Measurements from ENCODE around the gene CCDC187. TPM values are rescaled to one million over a fixed set of nuclear protein-coding genes. Genes with fewer than 3 reads are reported as not detected.

Gene CCDC187
- total RNA-seq, 2 experiments from 2014 or later: not detected

DNA sequence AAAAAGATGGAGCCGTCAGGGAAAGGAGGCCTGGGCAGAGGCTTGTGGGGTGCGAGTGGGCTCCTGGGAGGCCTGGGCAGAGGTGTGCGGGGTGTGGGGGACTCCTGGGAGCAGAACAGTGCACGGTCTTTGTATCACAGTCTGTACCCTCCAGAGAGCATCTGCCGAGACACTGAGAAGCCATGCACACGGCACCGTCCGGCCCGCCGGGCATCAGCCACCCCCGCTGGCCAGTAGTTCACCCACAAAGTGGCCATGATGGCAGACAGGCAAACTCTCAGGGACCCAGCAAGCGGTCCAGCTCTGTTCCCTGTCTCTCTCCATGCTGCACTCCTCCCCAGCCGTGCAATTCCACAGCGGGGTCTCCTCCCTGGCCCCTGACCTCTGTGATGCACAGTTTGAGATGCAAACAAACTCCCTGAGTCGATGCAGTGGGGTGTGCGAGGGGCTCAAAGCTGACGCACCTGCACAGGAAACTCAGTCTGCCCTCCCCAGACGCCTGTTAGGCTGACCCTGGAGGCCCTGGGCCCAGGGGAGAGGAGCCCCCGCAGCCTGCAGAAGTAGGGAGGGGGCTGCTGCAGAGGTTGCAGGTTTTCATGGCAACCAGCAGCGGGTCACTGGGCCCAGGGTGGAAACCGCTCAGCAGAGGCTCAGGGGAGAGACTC, 14.3 kb upstream of the CCDC187 start:
- DNase-seq (no peak), ATAC-seq (no peak)
- peaks cover 8% of the 10 kb centered on the region for H3K36me3 Mint-ChIP-seq
- peaks cover 16% of the 10 kb centered on the region for H3K9me3 Mint-ChIP-seq (ENCODE audit: low read depth)
- peaks cover 10% of the 10 kb centered on the region for H3K27me3 Mint-ChIP-seq
- no peak overlapping the region for H3K4me3 Mint-ChIP-seq
- CTCF ChIA-PET: no interaction called here
- H3K4me1 Mint-ChIP-seq: peaks cover 7% of the 10 kb centered on the region
- H3K27ac Mint-ChIP-seq: no peak overlapping the region

DNA sequence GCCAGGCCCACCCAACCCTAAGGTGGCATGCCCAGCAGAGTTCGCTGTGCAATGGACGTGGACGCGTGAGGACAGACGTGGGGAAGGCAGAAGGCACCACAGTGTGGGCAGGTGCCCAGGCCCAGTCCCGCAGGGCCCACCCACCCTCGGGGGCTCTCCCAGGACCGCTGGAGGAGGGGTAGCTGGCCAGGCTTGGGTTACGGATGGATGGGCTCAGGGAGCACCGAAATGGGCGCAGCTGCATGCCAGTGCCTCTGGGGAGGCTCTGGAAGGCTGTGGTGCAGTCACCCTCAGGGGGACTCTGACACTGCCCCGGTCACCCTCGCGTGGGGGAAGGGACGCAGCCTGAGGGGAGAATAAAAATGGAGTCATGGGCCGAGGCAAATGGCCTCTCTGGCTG, 13.8 kb upstream of the CCDC187 start:
- CTCF ChIA-PET: no interaction called here
- peaks cover 10% of the 10 kb centered on the region for H3K27me3 Mint-ChIP-seq
- ATAC-seq: no peak
- H3K4me1 Mint-ChIP-seq: peaks cover 7% of the 10 kb centered on the region
- H3K36me3 Mint-ChIP-seq: peaks cover 8% of the 10 kb centered on the region
- H3K27ac Mint-ChIP-seq: no peak overlapping the region
- no peak for DNase-seq
- no peak overlapping the region for H3K4me3 Mint-ChIP-seq
- peaks cover 16% of the 10 kb centered on the region for H3K9me3 Mint-ChIP-seq (ENCODE audit: low read depth)

DNA sequence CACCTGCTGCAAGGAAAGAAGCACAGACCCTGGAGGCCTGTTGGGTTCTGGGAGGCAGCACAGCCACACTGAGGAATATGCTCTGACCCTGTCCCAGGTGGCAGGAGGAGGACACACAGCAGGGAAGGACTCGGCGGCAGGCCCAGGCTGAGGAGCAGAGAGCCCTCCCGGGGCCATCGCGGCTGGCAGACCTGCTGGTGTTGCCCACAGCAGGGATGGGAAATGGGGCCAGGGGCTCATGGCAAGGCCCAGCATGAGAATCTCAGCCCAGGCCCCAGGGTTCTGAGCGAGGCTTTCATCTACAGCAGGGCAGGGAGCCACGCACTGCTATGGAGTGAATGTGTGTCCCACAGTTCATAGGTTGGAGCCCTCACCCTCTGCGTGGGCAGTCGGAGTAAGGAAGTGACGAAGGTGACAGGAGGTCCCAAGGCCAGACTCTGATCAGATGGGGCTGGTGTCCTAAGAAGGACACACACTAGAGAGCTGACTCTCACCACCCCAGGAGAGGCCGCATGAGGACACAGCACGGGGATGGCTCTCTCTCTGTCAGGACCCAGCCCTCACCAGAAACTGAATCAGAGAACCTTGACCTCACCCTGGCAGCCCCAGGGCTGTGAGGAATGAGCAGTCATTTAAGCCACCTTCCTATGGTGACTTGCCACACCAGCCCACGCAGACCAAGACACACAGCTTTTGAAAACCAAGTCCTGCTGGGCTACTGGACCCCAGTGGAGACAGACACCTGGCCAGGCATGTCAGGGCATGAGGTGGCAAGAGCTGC, 13.2 kb upstream of the CCDC187 start:
- Mint-ChIP-seq H3K36me3 (peaks cover 8% of the 10 kb centered on the region), H3K4me1 (peaks cover 7% of the 10 kb centered on the region), H3K4me3 (no peak overlapping the region), H3K27ac (no peak overlapping the region), H3K27me3 (peaks cover 6% of the 10 kb centered on the region), H3K9me3 (ENCODE audit: low read depth) (peaks cover 16% of the 10 kb centered on the region)
- no peak for ATAC-seq
- CTCF ChIA-PET: no interaction called here
- no peak for DNase-seq

DNA sequence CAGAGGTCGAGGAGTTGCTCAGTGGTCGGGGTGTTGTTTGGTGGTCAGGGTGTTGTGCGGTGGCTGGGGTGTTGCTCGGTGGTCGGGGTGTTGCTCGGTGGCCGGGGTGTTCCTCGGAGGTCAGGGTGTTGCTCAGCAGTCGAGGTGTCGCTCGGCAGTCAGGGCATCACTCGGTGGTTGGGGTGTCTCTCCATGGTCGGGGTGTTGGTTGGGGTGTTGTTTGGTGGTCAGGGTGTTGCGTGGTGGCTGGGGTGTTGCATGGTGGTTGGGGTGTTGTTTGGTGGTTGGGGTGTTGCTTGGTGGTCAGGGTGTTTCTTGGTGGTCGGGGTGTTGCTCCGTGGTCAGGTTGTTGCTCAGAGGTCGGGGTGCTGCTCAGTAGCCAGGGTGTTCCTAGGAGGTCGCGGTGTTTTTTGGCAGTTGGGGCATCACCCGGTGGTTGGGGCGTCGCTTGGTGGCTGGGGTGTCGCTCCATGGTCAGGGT, 12.4 kb upstream of the CCDC187 start:
- ATAC-seq: peak; percentile 31

DNA sequence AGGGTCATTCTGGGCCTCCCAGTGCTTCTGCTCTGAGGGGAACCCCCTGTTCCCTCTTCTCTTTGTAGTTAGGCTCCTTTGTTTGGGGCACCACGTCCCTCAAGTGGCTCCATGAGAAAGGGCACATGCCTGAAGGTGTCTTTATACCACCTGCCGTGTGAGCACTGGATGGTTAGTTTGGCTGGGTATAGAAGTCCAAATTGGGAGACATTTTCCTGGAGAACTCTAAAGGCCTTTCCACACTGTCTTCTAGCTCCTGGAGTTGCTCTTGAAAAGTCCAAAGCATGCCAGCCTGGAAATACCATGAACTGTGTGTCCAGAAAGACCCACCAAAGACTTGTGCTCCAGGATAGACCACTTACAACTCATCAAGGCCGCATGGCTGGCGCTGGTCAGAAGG, 11.1 kb upstream of the CCDC187 start:
- DNase-seq (no peak), ATAC-seq (no peak)
- CTCF ChIA-PET: interaction anchor here (1.4 kb wide), 1 partner anchor 48 kb away, joined by 3 read pairs; the partner anchor contains the start of gene DNLZ
- no peaks in the 10 kb centered on the region for H3K27me3 Mint-ChIP-seq
- H3K36me3 Mint-ChIP-seq: peaks cover 8% of the 10 kb centered on the region
- H3K27ac Mint-ChIP-seq: no peak overlapping the region
- H3K4me1 Mint-ChIP-seq: peaks cover 7% of the 10 kb centered on the region
- H3K9me3 Mint-ChIP-seq (ENCODE audit: low read depth): peaks cover 16% of the 10 kb centered on the region
- H3K4me3 Mint-ChIP-seq: no peak overlapping the region

More for the DNA sequence above, 12.4 kb upstream of the CCDC187 start:
- Mint-ChIP-seq H3K4me1 (peaks cover 7% of the 10 kb centered on the region), H3K36me3 (peaks cover 8% of the 10 kb centered on the region), H3K27me3 (peaks cover 5% of the 10 kb centered on the region), H3K27ac (peak overlapping the region; percentile 61), H3K4me3 (no peak overlapping the region), H3K9me3 (ENCODE audit: low read depth) (peaks cover 16% of the 10 kb centered on the region)
- CTCF ChIA-PET: no interaction called here
- DNase-seq: peak; percentile 44

DNA sequence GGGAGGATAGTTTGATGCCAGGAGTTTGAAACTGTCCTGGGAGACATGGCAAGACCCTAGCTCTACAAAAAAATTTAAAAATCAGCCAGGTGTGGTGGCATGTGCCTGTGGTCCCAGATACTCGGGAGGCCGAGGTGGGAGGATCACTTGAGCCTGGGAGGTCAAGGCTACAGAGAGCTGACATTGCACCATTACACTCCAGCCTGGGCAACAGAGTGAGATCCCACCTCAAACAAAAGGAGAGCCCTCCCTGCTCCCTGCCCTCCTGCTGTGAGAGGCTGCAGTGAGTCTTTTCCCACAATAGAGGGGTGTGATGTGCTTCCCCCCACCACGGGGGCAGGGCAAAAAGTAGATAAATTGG, 10.1 kb upstream of the CCDC187 start:
- Mint-ChIP-seq H3K4me1 (peaks cover 7% of the 10 kb centered on the region), H3K4me3 (no peak overlapping the region), H3K27ac (no peak overlapping the region), H3K9me3 (ENCODE audit: low read depth) (peaks cover 16% of the 10 kb centered on the region), H3K36me3 (peaks cover 8% of the 10 kb centered on the region), H3K27me3 (no peaks in the 10 kb centered on the region)
- DNase-seq (no peak), ATAC-seq (no peak)
- CTCF ChIA-PET: interaction anchor here (1.4 kb wide), 1 partner anchor 49 kb away, joined by 3 read pairs; the partner anchor contains the start of gene DNLZ

DNA sequence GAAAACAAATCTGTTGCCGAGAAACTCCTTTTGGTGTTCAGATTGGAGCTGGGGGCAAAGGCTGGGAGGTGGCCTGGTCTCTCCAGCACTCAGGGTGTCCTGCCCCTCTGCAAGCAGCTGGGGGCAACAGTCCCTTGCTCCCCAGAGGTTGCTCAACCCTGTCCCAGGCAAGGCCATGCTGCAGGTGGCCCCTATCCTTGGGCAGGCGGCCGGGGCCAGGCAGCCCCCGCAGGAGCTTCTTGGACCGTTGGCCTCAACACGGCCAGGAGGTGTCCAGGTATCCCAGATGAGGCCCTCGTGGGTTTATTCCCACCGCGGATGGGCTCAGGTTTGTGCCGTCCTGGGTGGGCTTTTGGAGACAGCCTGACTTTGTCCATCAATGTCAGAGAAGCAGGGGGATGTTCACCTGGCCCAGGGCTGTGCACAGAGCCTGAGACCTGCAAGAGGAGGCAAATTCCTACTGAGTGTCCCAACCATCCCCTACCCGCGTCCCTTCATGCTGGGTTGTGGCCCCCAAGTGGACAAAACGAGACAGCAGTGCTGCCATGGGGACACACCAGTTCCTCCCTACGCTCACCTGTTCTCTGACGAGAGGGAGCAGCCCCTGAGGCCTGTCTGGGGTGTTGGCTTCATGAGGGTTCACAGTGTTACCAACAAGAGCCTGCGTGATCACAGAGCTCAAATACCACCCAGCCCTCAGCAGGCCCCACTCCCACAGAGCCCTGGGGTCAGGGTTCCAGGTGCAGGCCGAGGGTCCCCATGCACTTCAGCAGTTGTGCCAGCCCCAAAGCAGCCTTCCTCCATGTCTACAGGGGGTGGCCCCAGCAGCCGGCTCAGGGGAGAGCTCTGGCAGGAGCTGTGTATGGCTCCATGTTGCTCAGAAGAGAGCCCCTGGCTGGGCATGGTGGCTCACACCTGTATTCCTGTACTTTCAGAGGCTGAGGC, 9.5 kb upstream of the CCDC187 start:
- peaks cover 8% of the 10 kb centered on the region for H3K36me3 Mint-ChIP-seq
- ATAC-seq (no peak), DNase-seq (no peak)
- no peaks in the 10 kb centered on the region for H3K27me3 Mint-ChIP-seq
- H3K4me3 Mint-ChIP-seq: no peak overlapping the region
- H3K27ac Mint-ChIP-seq: no peak overlapping the region
- peaks cover 7% of the 10 kb centered on the region for H3K4me1 Mint-ChIP-seq
- CTCF ChIA-PET: interaction anchor here (0.6 to 2.1 kb wide), 7 partner anchors 50 to 127 kb away, joined by 3 to 14 read pairs (median 3); partner anchors contain the start of gene DNLZ
- H3K9me3 Mint-ChIP-seq (ENCODE audit: low read depth): peaks cover 16% of the 10 kb centered on the region

DNA sequence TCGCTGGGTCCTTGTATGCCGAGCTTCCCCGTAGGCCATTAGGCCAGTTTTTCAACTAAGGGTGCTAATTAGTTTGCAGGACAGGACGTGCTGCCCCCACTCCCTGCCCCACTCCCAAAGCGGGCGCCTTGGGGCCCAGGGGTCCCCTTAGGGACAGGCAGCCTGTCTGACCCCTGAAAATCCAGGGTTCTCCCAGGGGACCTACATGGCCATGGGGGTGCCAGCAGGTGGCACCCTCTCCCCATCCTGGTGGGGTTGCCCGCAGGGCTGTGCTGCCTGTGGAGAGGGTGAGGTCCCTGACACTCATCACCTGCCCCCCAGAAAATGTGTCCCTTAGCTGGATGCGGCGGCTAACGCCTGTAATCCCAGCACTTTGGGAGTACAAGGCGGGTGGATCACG, 8.5 kb upstream of the CCDC187 start:
- peaks cover 8% of the 10 kb centered on the region for H3K36me3 Mint-ChIP-seq
- DNase-seq (peak; percentile 61), ATAC-seq (peak; percentile 60)
- H3K27me3 Mint-ChIP-seq: no peaks in the 10 kb centered on the region
- no peak overlapping the region for H3K4me3 Mint-ChIP-seq
- peaks cover 16% of the 10 kb centered on the region for H3K9me3 Mint-ChIP-seq (ENCODE audit: low read depth)
- CTCF ChIA-PET: interaction anchor here (0.6 to 2.1 kb wide), 6 partner anchors 51 to 128 kb away, joined by 3 to 14 read pairs (median 3); partner anchors contain the start of gene DNLZ
- peaks cover 7% of the 10 kb centered on the region for H3K4me1 Mint-ChIP-seq
- H3K27ac Mint-ChIP-seq: no peak overlapping the region

DNA sequence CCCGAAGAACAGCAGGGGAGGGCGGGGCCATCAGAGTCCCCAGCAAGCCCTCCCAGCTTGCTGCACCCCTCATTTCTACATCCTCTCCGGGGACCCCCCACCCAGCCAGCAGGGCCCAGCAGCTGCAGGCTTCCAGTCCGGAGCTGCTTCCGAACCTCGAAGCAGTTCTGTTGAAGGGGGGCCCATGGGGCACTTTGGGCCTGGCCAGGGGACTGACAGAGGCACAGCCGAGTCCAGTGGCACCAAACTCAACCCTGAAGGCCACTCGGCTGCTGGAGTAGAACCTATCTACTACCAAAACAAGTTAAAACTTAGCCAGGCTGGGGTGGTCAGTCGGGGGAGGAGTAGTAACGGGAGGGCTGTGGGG, 8.1 kb upstream of the CCDC187 start:
- H3K27me3 Mint-ChIP-seq: no peaks in the 10 kb centered on the region
- H3K4me3 Mint-ChIP-seq: no peak overlapping the region
- ATAC-seq (no peak), DNase-seq (no peak)
- no peak overlapping the region for H3K27ac Mint-ChIP-seq
- H3K9me3 Mint-ChIP-seq (ENCODE audit: low read depth): peaks cover 16% of the 10 kb centered on the region
- CTCF ChIA-PET: interaction anchor here (1.7 to 2.1 kb wide), 2 partner anchors 51 to 96 kb away, joined by 5 to 14 read pairs; partner anchors contain the start of gene DNLZ
- peaks cover 8% of the 10 kb centered on the region for H3K36me3 Mint-ChIP-seq
- peaks cover 7% of the 10 kb centered on the region for H3K4me1 Mint-ChIP-seq

DNA sequence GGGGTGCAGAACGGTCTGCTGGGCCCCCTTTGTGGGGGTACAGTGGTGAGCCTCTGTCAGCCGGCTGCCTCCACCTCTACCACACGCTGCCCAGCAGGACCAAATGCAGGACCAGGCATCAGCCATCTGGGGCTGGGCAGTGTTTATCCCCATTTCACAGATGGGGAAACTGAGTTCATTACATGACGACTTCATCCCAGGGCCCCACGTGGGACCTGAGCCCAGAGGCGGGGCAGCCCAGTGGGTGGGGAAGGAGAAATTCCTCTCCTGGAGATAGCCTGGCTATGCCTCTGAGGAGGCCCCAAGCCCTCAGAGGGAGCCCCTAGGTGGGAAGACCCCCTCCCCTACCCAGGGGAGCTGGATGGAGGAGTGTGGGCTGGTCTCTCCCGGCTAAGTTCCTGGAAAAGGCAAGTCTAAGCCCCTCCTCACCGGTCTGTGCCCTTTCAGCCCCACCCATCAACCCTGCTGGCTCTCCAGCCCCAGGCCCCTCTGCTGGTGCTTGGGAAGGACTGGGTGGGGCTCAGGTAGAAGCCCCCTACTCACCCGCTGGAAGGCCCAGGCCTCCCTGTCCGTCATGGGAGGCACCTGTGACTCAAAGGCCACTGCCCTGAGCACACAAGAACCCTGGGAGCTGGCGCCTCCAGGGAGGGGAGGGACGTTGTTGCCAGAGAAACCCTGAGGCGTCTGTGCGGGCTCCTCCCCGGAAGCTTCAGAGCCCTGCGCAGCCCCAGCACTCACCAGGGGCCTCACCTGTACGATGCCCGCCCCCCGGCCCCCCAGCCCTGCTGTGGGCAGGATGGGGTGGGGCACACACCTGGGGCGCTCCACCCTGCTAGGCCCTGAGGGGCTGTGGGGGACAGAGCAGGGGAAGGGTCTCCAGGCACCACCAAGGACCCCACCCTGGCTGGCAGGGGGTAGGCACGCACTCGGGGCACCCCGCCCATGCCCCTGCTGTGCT, 7.4 kb upstream of the CCDC187 start:
- no peak for ATAC-seq
- H3K27ac Mint-ChIP-seq: no peak overlapping the region
- H3K27me3 Mint-ChIP-seq: no peaks in the 10 kb centered on the region
- no peak for DNase-seq
- H3K9me3 Mint-ChIP-seq (ENCODE audit: low read depth): peaks cover 14% of the 10 kb centered on the region
- H3K36me3 Mint-ChIP-seq: peaks cover 5% of the 10 kb centered on the region
- H3K4me3 Mint-ChIP-seq: no peak overlapping the region
- peaks cover 6% of the 10 kb centered on the region for H3K4me1 Mint-ChIP-seq
- CTCF ChIA-PET: interaction anchor here (1.7 to 2.1 kb wide), 2 partner anchors 52 to 97 kb away, joined by 5 to 14 read pairs; partner anchors contain the start of gene DNLZ

DNA sequence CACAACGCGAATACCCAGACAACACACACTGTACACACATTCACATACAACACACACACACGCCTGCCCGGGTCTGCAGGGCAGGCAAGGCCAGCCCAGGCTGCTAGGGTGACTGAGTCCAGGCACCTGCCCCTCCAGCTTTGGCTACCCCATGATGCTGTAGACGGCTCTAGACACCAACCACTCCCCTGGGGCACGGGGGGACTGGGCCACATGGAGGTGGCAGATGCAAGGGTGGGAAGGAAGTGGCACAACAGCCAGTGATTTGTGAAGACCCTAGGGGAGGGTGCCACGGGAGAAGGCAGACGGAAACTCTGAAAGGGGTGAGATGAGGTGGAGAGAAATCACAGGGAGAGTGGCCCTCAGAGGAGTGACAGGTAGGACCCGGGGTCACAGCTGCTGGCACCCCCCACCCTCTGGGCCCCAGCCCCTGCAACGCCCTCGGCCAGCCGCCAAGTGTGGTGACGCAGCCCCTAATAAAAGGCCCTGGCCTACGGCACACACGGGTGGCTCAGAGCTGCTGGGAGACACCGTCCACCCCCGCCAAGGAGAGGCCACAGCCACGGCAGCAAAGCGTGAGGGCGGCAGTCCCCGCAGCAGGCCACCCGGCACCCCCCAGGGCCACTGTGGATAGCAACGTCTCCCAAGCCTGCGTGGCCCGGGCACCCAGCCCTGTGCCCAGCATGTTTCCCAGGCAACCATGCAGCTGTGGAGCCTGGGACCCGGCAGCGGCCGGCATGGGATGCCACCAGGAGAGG, 6.6 kb upstream of the CCDC187 start:
- Mint-ChIP-seq H3K4me3 (no peak overlapping the region), H3K36me3 (no peaks in the 10 kb centered on the region)
- CTCF ChIA-PET: no interaction called here

DNA sequence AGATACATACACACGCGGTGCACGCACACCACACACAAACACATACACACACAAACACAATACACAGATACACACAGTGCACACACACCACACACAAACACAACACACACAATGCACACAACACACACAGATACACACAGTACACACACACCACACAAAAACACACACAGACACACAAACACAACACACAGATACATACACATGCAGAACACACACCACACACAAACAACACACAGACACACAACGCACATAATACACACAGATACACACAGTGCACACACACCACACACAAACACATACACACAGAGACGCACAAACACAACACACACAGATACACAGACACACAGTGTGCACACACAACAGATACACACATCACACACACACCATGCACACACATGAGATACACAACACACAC, 5.9 kb upstream of the CCDC187 start:
- peaks cover 3% of the 10 kb centered on the region for H3K4me1 Mint-ChIP-seq
- DNase-seq (no peak), ATAC-seq (no peak)

More for the DNA sequence above, 6.6 kb upstream of the CCDC187 start:
- H3K9me3 Mint-ChIP-seq (ENCODE audit: low read depth): peaks cover 8% of the 10 kb centered on the region
- no peak for ATAC-seq
- H3K27ac Mint-ChIP-seq: no peak overlapping the region
- H3K4me1 Mint-ChIP-seq: peaks cover 3% of the 10 kb centered on the region
- no peaks in the 10 kb centered on the region for H3K27me3 Mint-ChIP-seq
- no peak for DNase-seq

More for the DNA sequence above, 5.9 kb upstream of the CCDC187 start:
- Mint-ChIP-seq H3K36me3 (no peaks in the 10 kb centered on the region), H3K27me3 (no peaks in the 10 kb centered on the region), H3K27ac (no peak overlapping the region), H3K4me3 (no peak overlapping the region), H3K9me3 (ENCODE audit: low read depth) (peaks cover 4% of the 10 kb centered on the region)
- CTCF ChIA-PET: no interaction called here

All from activated CD8-positive, alpha-beta memory T cell treated with anti-CD3 and anti-CD28 coated beads, Interleukin-2, amount 10 ng/mL, durations not matched to agents 7 days and 5 days (primary cell).